ENCODE data around the gene HSPA12B.

Gene HSPA12B

GRCh38 chr20:3749689-3750531 lies 17.4 kb downstream of the HSPA12B start:
- peak; percentile 68 for DNase-seq

- DNase-seq = no peak
Measured at GRCh38 chr20:3751305-3751674, 18.8 kb downstream of the HSPA12B start.

GRCh38 chr20:3751675-3752385 lies 19.3 kb downstream of the HSPA12B start:
- DNase-seq = peak; percentile 67

- DNase-seq = no peak
Measured at GRCh38 chr20:3752386-3752759, 19.9 kb downstream of the HSPA12B start.

GRCh38 chr20:3753098-3753497 lies 20.6 kb downstream of the HSPA12B start:
- peak; percentile 70 for DNase-seq

GRCh38 chr20:3753501-3754275 lies 21.2 kb downstream of the HSPA12B start:
- DNase-seq = no peak

GRCh38 chr20:3754276-3754630 lies 21.8 kb downstream of the HSPA12B start:
- no peak for DNase-seq

GRCh38 chr20:3755269-3755668 lies 22.8 kb downstream of the HSPA12B start:
- DNase-seq = no peak

GRCh38 chr20:3755814-3756480 lies 23.5 kb downstream of the HSPA12B start:
- no peak for DNase-seq

- DNase-seq = no peak
Measured at GRCh38 chr20:3757268-3757667, 24.8 kb downstream of the HSPA12B start.

- no peak for DNase-seq
Measured at GRCh38 chr20:3758566-3758965, 26.1 kb downstream of the HSPA12B start.

- DNase-seq = no peak
Measured at GRCh38 chr20:3759316-3759823, 26.9 kb downstream of the HSPA12B start.

- no peak for DNase-seq
Measured at GRCh38 chr20:3759884-3760283, 27.4 kb downstream of the HSPA12B start.

- no peak for DNase-seq
Measured at GRCh38 chr20:3760655-3761348, 28.3 kb downstream of the HSPA12B start.

- DNase-seq = no peak
Measured at GRCh38 chr20:3763671-3764601, 31.5 kb downstream of the HSPA12B start.

GRCh38 chr20:3764659-3765058 lies 32.2 kb downstream of the HSPA12B start:
- no peak for DNase-seq

- DNase-seq = no peak
Measured at GRCh38 chr20:3765171-3765882, 32.8 kb downstream of the HSPA12B start.

- no peak for DNase-seq
Measured at GRCh38 chr20:3766422-3767109, 34.1 kb downstream of the HSPA12B start.

GRCh38 chr20:3767110-3767426 lies 34.6 kb downstream of the HSPA12B start:
- no peak for DNase-seq

Measured in activated CD4-positive, alpha-beta T cell treated with anti-CD3 and anti-CD28 coated beads for 48 hours (primary cell).